Osteoblast (primary cell): ENCODE measurements around the gene RARG. TPM values are rescaled to one million over a fixed set of nuclear protein-coding genes. Genes with fewer than 3 reads are reported as not detected.

Experiments used
- DNase-seq: peaks from one replicate; pipeline ENCODE4 v3.0.0; 2011; ENCODE audit warnings: low spot score, mixed read lengths; ENCODE audit not compliant: insufficient read length; ENCODE audit errors: missing footprints
- H2AFZ ChIP-seq: 2 replicates; pipeline ENCODE4 v1.6.0; 2011; ENCODE audit warnings: mild to moderate bottlenecking, low read length
- H3K27ac ChIP-seq: 2 replicates; pipeline ENCODE4 v1.5.1; 2011; ENCODE audit warnings: mild to moderate bottlenecking, low read depth, low read length, moderate library complexity
- H3K27me3 ChIP-seq: 2 replicates; pipeline ENCODE4 v1.6.0; 2012; ENCODE audit warnings: mild to moderate bottlenecking, control low read depth, inconsistent platforms, low read length, moderate library complexity; ENCODE audit not compliant: insufficient read depth
- H3K36me3 ChIP-seq: 2 replicates; pipeline ENCODE4 v1.5.1; 2011; ENCODE audit warnings: mild to moderate bottlenecking, low read length, control low read depth, moderate library complexity; ENCODE audit not compliant: insufficient read depth
- H3K4me1 ChIP-seq: 2 replicates; pipeline ENCODE4 v1.5.1; 2011; ENCODE audit warnings: mild to moderate bottlenecking, low read length, control low read depth, moderate library complexity; ENCODE audit not compliant: insufficient read depth
- H3K4me2 ChIP-seq: 2 replicates; pipeline ENCODE4 v1.6.0; 2011; ENCODE audit warnings: mild to moderate bottlenecking, low read length; ENCODE audit not compliant: insufficient read depth
- H3K4me3 ChIP-seq: fragments of 200-600 bp; sonication (generic); 3 replicates; pipeline ENCODE4 v1.5.1; 2012; ENCODE audit warnings: mild to moderate bottlenecking, low read length, inconsistent platforms; ENCODE audit not compliant: insufficient read depth
- H3K79me2 ChIP-seq: 2 replicates; pipeline ENCODE4 v1.6.0; 2012; ENCODE audit warnings: mild to moderate bottlenecking, low read length, control low read depth, inconsistent platforms; ENCODE audit not compliant: insufficient read depth
- H3K9me3 ChIP-seq: 2 replicates; pipeline ENCODE4 v1.5.1; 2011; ENCODE audit warnings: low read depth, low read length, control low read depth
- H4K20me1 ChIP-seq: 2 replicates; pipeline ENCODE4 v1.6.0; 2012; ENCODE audit warnings: mild to moderate bottlenecking, low read length, control low read depth; ENCODE audit not compliant: insufficient read depth
- total RNA-seq: library from RNA; depleted of rRNA; stranded (reverse); fragments of >200 nt; gene quantifications from 2 replicates; pipeline ENCODE4 v1.2.3, GENCODE V29; 2012
- TF ChIP-seq, protein P1 (sequence below): IDR thresholded peaks from 2 replicates; pipeline ENCODE4 v1.5.1; 2011; ENCODE audit warnings: mild to moderate bottlenecking, low read depth, low read length, moderate library complexity; ENCODE audit errors: extremely low read depth

RARG gene
- total RNA-seq, 1 donor: 49.9 TPM

DNA sequence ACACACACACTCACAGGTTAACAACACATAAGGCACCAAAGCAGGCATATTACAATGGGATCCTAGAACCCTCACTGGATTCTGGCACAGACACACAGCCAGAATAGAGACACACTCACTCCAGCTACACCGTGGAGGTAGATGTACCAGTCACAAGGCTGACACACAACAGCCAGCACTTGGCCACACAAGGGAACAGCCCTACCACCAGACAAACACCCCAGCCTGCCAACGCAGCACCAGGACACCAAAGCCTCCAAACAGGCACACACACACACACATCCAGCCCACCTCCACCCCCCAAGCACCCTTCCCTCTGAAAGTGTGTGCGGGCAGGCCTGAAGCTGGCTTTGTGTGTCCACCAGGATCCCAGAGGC is 14.1 kb downstream of the RARG start:
- TF ChIP-seq, protein P1, sequence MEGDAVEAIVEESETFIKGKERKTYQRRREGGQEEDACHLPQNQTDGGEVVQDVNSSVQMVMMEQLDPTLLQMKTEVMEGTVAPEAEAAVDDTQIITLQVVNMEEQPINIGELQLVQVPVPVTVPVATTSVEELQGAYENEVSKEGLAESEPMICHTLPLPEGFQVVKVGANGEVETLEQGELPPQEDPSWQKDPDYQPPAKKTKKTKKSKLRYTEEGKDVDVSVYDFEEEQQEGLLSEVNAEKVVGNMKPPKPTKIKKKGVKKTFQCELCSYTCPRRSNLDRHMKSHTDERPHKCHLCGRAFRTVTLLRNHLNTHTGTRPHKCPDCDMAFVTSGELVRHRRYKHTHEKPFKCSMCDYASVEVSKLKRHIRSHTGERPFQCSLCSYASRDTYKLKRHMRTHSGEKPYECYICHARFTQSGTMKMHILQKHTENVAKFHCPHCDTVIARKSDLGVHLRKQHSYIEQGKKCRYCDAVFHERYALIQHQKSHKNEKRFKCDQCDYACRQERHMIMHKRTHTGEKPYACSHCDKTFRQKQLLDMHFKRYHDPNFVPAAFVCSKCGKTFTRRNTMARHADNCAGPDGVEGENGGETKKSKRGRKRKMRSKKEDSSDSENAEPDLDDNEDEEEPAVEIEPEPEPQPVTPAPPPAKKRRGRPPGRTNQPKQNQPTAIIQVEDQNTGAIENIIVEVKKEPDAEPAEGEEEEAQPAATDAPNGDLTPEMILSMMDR: no peak
- Histone ChIP-seq H3K4me1 (peaks cover 50% of the 10 kb centered on the region), H3K4me2 (peak overlapping the region; percentile 99), H4K20me1 (peaks cover 5% of the 10 kb centered on the region), H3K4me3 (peak overlapping the region; percentile 89), H3K27me3 (no peaks in the 10 kb centered on the region), H3K27ac (peak overlapping the region; percentile 83), H3K36me3 (peaks cover 25% of the 10 kb centered on the region), H3K79me2 (peaks cover 56% of the 10 kb centered on the region), H2AFZ (peak overlapping the region; percentile 60), H3K9me3 (no peaks in the 10 kb centered on the region)
- DNase-seq: peak; percentile 94

DNA sequence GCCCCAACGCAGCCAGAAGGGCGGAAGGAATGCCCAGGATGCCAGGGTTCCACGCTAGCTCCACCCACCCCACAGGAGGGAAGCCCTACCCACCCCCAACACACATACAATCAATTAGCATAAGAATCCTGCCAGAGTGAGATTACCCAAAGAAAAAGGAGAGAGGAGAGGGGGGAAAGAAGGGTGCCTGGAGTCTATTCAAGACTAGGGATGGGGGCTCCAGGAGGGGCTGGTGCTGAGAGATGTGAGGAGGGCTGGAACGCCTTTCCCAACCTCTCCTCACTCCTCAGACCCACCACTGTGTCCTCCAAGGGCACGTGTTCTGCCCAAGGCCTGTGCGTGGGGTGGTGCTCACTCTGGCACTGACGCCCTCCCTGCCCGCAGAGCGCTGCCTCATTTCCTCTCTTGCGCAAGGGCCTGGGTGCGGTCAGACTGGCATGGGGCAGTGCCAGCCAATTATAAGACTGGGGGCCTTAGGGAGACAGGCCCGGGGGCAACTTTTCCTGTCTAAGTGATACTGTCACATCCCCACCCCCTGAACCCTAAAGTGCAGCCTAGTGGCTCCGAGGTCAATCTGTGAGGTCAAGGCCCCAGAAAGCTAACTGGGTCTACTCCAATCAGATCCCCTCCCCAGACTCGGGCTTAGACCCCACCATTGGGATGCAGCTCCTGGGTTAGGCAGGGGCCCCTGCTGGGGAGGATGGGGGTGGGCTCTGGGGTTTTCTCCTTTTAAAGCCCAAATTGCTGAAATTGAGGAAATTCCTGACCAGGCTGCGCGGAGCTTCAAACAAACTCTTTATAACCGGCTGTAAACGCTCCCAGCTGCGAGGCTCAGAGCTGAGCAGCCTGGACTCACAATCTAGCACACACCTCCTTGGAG is 14.7 kb downstream of the RARG start:
- Histone ChIP-seq H4K20me1 (peaks cover 5% of the 10 kb centered on the region), H2AFZ (peak overlapping the region; percentile 60), H3K4me2 (peak overlapping the region; percentile 99), H3K27me3 (no peaks in the 10 kb centered on the region), H3K9me3 (no peaks in the 10 kb centered on the region), H3K27ac (peak overlapping the region; percentile 83), H3K79me2 (peaks cover 56% of the 10 kb centered on the region), H3K4me1 (peaks cover 45% of the 10 kb centered on the region), H3K36me3 (peaks cover 31% of the 10 kb centered on the region), H3K4me3 (peak overlapping the region; percentile 89)
- TF ChIP-seq, protein P1: no peak
- DNase-seq: peak; percentile 93

DNA sequence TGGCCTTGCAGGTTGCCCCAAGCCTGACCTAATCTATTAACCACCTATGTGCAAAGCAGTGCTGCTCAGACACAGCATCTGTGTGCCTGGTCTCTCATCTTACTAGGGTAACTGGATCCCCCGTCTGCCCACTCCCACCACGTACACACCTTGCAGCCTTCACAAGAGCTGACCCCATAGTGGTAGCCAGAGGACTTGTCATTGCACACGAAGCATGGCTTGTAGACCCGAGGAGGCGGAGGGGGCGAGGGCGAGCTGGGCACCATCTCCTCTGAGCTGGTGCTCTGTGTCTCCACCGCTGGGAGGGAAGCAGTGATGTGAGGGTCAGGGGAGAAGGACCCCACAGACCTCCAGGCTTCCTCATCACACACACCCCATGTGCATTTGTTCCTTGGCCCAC is 16.5 kb downstream of the RARG start:
- TF ChIP-seq, protein P1: no peak
- H3K4me1 ChIP-seq: peaks cover 35% of the 10 kb centered on the region

DNA sequence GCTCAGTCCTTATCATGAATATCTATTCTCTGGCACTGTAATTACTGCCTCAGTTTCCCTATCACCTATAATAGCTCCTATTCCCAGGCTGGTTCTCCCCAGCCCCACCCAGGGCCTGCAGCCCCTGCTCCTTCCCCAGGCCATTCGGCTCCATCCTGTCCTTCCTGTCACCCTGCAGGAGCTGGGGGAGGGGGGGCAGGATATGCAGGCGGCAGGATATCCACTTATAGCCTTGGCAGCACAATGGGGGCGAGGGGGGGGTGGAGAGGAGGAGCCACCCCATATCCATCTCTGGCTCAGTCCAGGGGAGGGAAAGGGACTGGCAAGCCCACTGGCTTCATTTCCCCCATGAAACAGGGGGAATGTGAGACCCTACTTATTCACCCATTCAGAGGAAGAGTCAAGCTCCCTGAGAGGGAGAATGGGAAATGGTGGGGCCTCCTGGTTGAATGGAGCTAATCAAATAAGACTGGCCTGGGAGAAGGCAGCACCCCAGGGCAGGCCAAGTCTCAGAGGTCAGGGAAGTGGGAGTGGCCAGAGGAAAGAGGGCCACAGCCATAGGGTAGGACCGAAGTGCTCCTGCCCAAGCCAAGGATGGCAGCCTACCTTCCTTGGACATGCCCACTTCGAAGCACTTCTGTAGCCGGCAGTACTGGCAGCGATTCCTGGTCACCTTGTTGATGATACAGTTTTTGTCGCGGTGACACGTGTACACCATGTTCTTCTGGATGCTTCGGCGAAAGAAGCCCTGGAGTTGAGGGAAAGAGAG is 17.1 kb downstream of the RARG start:
- no peaks in the 10 kb centered on the region for H3K9me3 ChIP-seq

More for the DNA sequence above, 16.5 kb downstream of the RARG start:
- DNase-seq: peak; percentile 27
- H2AFZ ChIP-seq: no peak overlapping the region
- H3K79me2 ChIP-seq: peaks cover 56% of the 10 kb centered on the region
- H3K9me3 ChIP-seq: no peaks in the 10 kb centered on the region
- no peak overlapping the region for H3K27ac ChIP-seq
- H3K4me2 ChIP-seq: no peak overlapping the region
- peaks cover 49% of the 10 kb centered on the region for H3K36me3 ChIP-seq
- H4K20me1 ChIP-seq: peaks cover 5% of the 10 kb centered on the region
- no peak overlapping the region for H3K4me3 ChIP-seq
- no peaks in the 10 kb centered on the region for H3K27me3 ChIP-seq

More for the DNA sequence above, 17.1 kb downstream of the RARG start:
- no peak overlapping the region for H3K4me2 ChIP-seq
- H3K79me2 ChIP-seq: peaks cover 56% of the 10 kb centered on the region
- no peak overlapping the region for H3K4me3 ChIP-seq
- peak; percentile 77 for DNase-seq
- H3K36me3 ChIP-seq: peaks cover 55% of the 10 kb centered on the region
- peaks cover 33% of the 10 kb centered on the region for H3K4me1 ChIP-seq
- H3K27ac ChIP-seq: no peak overlapping the region
- H2AFZ ChIP-seq: no peak overlapping the region
- H4K20me1 ChIP-seq: peaks cover 5% of the 10 kb centered on the region
- H3K27me3 ChIP-seq: no peaks in the 10 kb centered on the region
- TF ChIP-seq, protein P1: no peak
